ENCODE data around the gene ADD1. TPM values are rescaled to one million over a fixed set of nuclear protein-coding genes. Genes with fewer than 3 reads are reported as not detected.

ADD1 gene
- polyA plus RNA-seq, 1 donor (not counting 4 experiments of a cell fraction or from before 2014, with no cell fraction given) = 109 TPM

GRCh38 chr4:2837904-2838496, 5.6 kb upstream of the ADD1 start:
- no peak overlapping the region for H3K27ac ChIP-seq (ENCODE audit: control insufficient read depth, insufficient read depth, low read length)
- H3K79me2 ChIP-seq (ENCODE audit: control insufficient read depth, insufficient read depth, low read length) = no peaks in the 10 kb centered on the region
- dilution Hi-C loops (cut with MboI; ENCODE audit: extremely low pct_ligation_motif_present, low sequenced_read_pairs) = no loop called here
- H3K36me3 ChIP-seq (ENCODE audit: control insufficient read depth in 2 of 2, extremely low read depth in 1 of 2, insufficient read depth in 2 of 2, low read length in 2 of 2) = peaks cover 0 to 13% of the 10 kb centered on the region in 2 experiments
- H3K27me3 ChIP-seq (ENCODE audit: control insufficient read depth, extremely low read depth, insufficient read depth, low read length) = no peaks in the 10 kb centered on the region
- H3K9me3 ChIP-seq (ENCODE audit: control insufficient read depth, low read depth, low read length) = no peaks in the 10 kb centered on the region
- FAIRE-seq (no peak), DNase-seq (ENCODE audit: low read depth, low spot score) (no peak)
- no peak overlapping the region for H3K4me3 ChIP-seq (ENCODE audit: control insufficient read depth in 2 of 3, extremely low read depth in 1 of 3, insufficient read depth in 2 of 3, low read depth in 1 of 3, low read length in 3 of 3)
- no peaks in the 10 kb centered on the region for H4K20me1 ChIP-seq (ENCODE audit: control insufficient read depth, extremely low read depth, insufficient read depth, low read length)
- peak overlapping the region; percentile 25 for H3K4me2 ChIP-seq (ENCODE audit: control insufficient read depth, extremely low read depth, insufficient read depth, low read depth, low read length)
- peaks cover 9% of the 10 kb centered on the region for H3K4me1 ChIP-seq (ENCODE audit: control insufficient read depth, extremely low read depth, insufficient read depth, low read length)
- TF ChIP-seq, protein P1, sequence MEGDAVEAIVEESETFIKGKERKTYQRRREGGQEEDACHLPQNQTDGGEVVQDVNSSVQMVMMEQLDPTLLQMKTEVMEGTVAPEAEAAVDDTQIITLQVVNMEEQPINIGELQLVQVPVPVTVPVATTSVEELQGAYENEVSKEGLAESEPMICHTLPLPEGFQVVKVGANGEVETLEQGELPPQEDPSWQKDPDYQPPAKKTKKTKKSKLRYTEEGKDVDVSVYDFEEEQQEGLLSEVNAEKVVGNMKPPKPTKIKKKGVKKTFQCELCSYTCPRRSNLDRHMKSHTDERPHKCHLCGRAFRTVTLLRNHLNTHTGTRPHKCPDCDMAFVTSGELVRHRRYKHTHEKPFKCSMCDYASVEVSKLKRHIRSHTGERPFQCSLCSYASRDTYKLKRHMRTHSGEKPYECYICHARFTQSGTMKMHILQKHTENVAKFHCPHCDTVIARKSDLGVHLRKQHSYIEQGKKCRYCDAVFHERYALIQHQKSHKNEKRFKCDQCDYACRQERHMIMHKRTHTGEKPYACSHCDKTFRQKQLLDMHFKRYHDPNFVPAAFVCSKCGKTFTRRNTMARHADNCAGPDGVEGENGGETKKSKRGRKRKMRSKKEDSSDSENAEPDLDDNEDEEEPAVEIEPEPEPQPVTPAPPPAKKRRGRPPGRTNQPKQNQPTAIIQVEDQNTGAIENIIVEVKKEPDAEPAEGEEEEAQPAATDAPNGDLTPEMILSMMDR (optimal IDR thresholded peaks at IDR 0.05 in 1 of 3, IDR thresholded peaks at IDR 0.05 in 1 of 3, conservative IDR thresholded peaks at IDR 0.05 in 1 of 3; ENCODE audit: extremely low read depth in 1 of 3, insufficient read depth in 2 of 3, low read length in 3 of 3) = no peak
- TF ChIP-seq EZH2 (IDR thresholded peaks at IDR 0.05; ENCODE audit: low read length) = no peak
- peak overlapping the region; percentile 65 for H2AFZ ChIP-seq (ENCODE audit: control insufficient read depth, low read length)
- H3K9me1 ChIP-seq (ENCODE audit: control insufficient read depth, extremely low read depth, insufficient read depth, low read length) = no peaks in the 10 kb centered on the region
- H3K9ac ChIP-seq (ENCODE audit: control insufficient read depth, extremely low read depth, insufficient read depth, low read length) = no peak overlapping the region

- no peaks in the 10 kb centered on the region for H3K27me3 ChIP-seq (ENCODE audit: control insufficient read depth, extremely low read depth, insufficient read depth, low read length)
- peaks cover 12% of the 10 kb centered on the region for H3K4me1 ChIP-seq (ENCODE audit: control insufficient read depth, extremely low read depth, insufficient read depth, low read length)
- no peak overlapping the region for H2AFZ ChIP-seq (ENCODE audit: control insufficient read depth, low read length)
- H3K27ac ChIP-seq (ENCODE audit: control insufficient read depth, insufficient read depth, low read length) = no peak overlapping the region
- DNase-seq (ENCODE audit: low read depth, low spot score) (no peak), FAIRE-seq (no peak)
- H3K9ac ChIP-seq (ENCODE audit: control insufficient read depth, extremely low read depth, insufficient read depth, low read length) = no peak overlapping the region
- H3K79me2 ChIP-seq (ENCODE audit: control insufficient read depth, insufficient read depth, low read length) = peaks cover under 1% of the 10 kb centered on the region
- TF ChIP-seq EZH2 (IDR thresholded peaks at IDR 0.05; ENCODE audit: low read length) = no peak
- TF ChIP-seq, protein P1 (optimal IDR thresholded peaks at IDR 0.05 in 1 of 3, IDR thresholded peaks at IDR 0.05 in 1 of 3, conservative IDR thresholded peaks at IDR 0.05 in 1 of 3; ENCODE audit: extremely low read depth in 1 of 3, insufficient read depth in 2 of 3, low read length in 3 of 3) = no peak
- no peak overlapping the region for H3K4me2 ChIP-seq (ENCODE audit: control insufficient read depth, extremely low read depth, insufficient read depth, low read depth, low read length)
- no peaks in the 10 kb centered on the region for H3K9me1 ChIP-seq (ENCODE audit: control insufficient read depth, extremely low read depth, insufficient read depth, low read length)
- no peaks in the 10 kb centered on the region for H3K9me3 ChIP-seq (ENCODE audit: control insufficient read depth, low read depth, low read length)
- no peak overlapping the region for H3K4me3 ChIP-seq (ENCODE audit: control insufficient read depth in 2 of 3, extremely low read depth in 1 of 3, insufficient read depth in 2 of 3, low read depth in 1 of 3, low read length in 3 of 3)
- no peaks in the 10 kb centered on the region for H4K20me1 ChIP-seq (ENCODE audit: control insufficient read depth, extremely low read depth, insufficient read depth, low read length)
- dilution Hi-C loops (cut with MboI; ENCODE audit: extremely low pct_ligation_motif_present, low sequenced_read_pairs) = no loop called here
- H3K36me3 ChIP-seq (ENCODE audit: control insufficient read depth in 2 of 2, extremely low read depth in 1 of 2, insufficient read depth in 2 of 2, low read length in 2 of 2) = peaks cover 0 to 11% of the 10 kb centered on the region in 2 experiments
These were observed 4.6 kb upstream of the ADD1 start for GRCh38 chr4:2839060-2839459.
